OCI-M2 (cell line): ENCODE data around the gene ADAMTS12.

Source experiments
- DNase-seq: peaks from one replicate; lab custom pipeline; 2025; ENCODE audit not compliant: unreplicated experiment; lab: John Stamatoyannopoulos, UW

ADAMTS12 gene

GRCh38 chr5:33490071-33490665 lies 401.6 kb downstream of the ADAMTS12 start:
- DNase-seq, result no peak

- no peak for DNase-seq
Observed at GRCh38 chr5:33489481-33490067, 402.2 kb downstream of the ADAMTS12 start.

- DNase-seq, result no peak
Observed at GRCh38 chr5:33488558-33489355, 403.0 kb downstream of the ADAMTS12 start.

- no peak for DNase-seq
Observed at GRCh38 chr5:33487236-33487635, 404.6 kb downstream of the ADAMTS12 start.

- DNase-seq, result no peak
Observed at GRCh38 chr5:33482335-33482734, 409.5 kb downstream of the ADAMTS12 start.

GRCh38 chr5:33480876-33481275 lies 410.9 kb downstream of the ADAMTS12 start:
- DNase-seq, result no peak

- no peak for DNase-seq
Observed at GRCh38 chr5:33479311-33479710, 412.5 kb downstream of the ADAMTS12 start.

- DNase-seq, result no peak
Observed at GRCh38 chr5:33477816-33478215, 414.0 kb downstream of the ADAMTS12 start.

- DNase-seq, result no peak
Observed at GRCh38 chr5:33476992-33477391, 414.8 kb downstream of the ADAMTS12 start.

GRCh38 chr5:33475706-33476105 lies 416.1 kb downstream of the ADAMTS12 start:
- DNase-seq, result no peak

- DNase-seq, result no peak
Observed at GRCh38 chr5:33474931-33475499, 416.8 kb downstream of the ADAMTS12 start.

GRCh38 chr5:33474004-33474403 lies 417.8 kb downstream of the ADAMTS12 start:
- DNase-seq, result no peak
